Bronchus fibroblast of lung (primary cell): ENCODE results near the gene SPINK7. TPM values are rescaled to one million over a fixed set of nuclear protein-coding genes. Genes with fewer than 3 reads are reported as not detected.

ENCODE experiments used
- total RNA-seq: library from RNA; depleted of rRNA; stranded (reverse); fragments of >200 nt; gene quantifications from 2 replicates; pipeline ENCODE4 v1.2.3, GENCODE V29; 2015

Gene SPINK7
- total RNA-seq, result not detected in 2 replicates

DNA sequence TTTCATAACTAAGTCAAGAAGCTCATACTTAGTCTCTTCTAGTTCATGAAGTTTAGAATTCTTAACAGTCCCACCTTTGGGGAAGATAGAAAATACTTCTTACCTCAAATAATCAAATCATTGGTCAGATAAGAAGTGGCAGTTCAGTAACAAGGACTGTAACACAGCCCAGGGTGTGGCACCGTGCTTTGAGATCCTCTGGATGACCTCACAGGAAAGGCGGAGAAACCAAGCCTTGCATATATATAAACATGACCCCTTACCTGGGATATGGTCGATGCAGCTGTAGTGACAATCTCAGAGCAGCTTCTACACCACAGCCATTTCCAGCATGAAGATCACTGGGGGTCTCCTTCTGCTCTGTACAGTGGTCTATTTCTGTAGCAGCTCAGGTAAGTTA, at the start of gene SPINK7:
SPINK7 (plus strand) TSS at position 271 of the 400 bp plus-strand sequence; CDS start at position 332, 61 bp downstream.

DNA sequence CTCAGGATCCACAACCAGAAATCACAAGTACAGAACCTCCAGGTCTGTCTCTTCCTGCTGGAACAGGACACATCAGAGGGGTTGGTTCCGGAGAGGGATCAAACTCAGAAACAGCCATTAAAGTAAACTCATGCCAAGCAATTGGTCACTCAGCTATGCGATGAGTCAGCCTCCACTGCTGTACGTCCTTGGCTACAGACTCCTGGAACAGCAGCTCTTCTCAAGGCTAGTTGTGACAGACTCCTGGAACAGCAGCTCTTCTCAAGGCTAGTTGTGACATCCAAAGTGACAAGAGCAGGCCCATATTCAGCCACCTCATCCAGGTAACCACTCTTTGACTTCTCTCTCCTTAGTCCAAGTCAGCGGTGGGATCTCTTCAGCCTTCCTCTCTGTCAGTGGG, 43.7 kb upstream of the SPINK7 start, which contains the start of gene SPINK13:
SPINK13 (plus strand) TSS at position 229 of the 400 bp plus-strand sequence. CDS start 1,279 bp downstream, outside the sequence.

DNA sequence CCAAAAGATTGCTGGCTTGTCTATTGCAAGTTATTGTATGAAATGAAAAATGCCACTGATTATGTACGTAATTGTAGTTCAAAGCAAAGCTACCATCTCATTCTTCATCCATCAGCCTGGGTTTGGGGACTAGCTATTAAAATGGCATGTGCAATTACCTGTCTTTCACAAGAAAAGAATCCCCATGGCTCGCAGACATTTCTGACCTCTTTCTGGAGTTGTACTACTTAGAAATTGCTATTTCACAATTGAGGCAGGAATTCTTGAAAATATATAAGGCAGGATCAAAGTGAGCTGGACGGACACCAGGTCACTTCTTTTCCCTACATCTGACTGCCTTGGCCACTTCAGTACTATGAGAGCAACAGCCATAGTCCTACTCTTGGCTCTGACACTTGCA, 23.0 kb downstream of the SPINK7 start, which contains the start of gene SPINK9:
SPINK9 (plus strand) TSS at position 301 of the 400 bp plus-strand sequence; CDS start at position 356, 55 bp downstream.

Other genes with a start within 250 kb of the SPINK7 start
- gene SPINK5, start 248.4 kb upstream of the SPINK7 start, total RNA-seq, result not detected in 2 replicates
- not detected in 2 replicates for gene SPINK14, start 143.9 kb upstream of the SPINK7 start, total RNA-seq
- gene SPINK6, start 109.4 kb upstream of the SPINK7 start, total RNA-seq, result not detected in 2 replicates
- gene MARCOL, start 73.9 kb upstream of the SPINK7 start, total RNA-seq, result not detected in 2 replicates
- not detected in 2 replicates for gene SPINK13, start 43.6 kb upstream of the SPINK7 start, total RNA-seq
- gene SPINK9, start 23.1 kb downstream of the SPINK7 start, total RNA-seq, result not detected in 2 replicates
- gene FBXO38, start 71.5 kb downstream of the SPINK7 start, total RNA-seq, result 18.2 and 21.1 TPM in 2 replicates